GM19193 (cell line): ENCODE data around the gene TBC1D5.

ENCODE experiments used
- POLR2A ChIP-seq: IDR thresholded peaks from 4 replicates; pipeline ENCODE4 v1.6.1; 2011; ENCODE audit not compliant: insufficient read depth, insufficient read length; ENCODE audit errors: extremely low read depth

Gene TBC1D5

DNA sequence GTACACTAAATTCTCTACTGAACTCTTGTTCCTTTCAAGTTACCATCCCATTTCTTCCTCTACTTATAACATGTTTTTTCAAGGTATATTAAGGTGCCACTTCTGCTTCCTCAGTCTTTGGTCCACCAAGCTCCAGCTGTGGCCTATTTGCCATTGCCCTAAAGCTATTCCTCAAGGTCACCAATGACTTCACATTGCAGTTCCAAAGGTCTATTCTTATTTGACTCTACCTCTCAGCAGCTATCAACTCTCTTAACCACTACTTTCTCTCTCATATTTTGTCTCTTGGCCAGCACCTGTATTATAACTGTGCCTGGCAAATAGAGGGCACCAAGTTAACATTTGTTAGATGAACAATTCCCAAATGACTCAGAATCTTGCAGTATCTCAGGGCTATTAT, 503.0 kb downstream of the TBC1D5 start:
- TF ChIP-seq POLR2A: no peak

DNA sequence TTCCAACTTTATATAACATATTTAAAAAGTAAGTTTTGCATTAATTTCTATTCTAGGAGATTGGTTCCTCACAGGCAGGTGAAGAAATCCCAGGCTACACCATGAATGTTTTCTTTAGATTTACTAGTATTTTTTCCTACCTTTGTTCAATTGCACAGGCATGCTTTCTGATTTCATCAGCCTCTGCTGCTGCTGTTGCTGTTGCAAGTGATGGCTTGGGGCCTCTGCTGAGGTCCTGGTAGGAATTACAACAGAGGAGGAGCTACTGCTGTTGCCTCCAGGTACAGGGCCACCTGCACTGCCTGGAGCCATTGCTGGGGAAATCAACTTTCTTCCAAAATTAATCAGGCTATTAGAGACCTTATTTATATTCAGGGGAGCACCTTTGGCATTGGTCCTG, 504.4 kb downstream of the TBC1D5 start:
- no peak for TF ChIP-seq POLR2A

DNA sequence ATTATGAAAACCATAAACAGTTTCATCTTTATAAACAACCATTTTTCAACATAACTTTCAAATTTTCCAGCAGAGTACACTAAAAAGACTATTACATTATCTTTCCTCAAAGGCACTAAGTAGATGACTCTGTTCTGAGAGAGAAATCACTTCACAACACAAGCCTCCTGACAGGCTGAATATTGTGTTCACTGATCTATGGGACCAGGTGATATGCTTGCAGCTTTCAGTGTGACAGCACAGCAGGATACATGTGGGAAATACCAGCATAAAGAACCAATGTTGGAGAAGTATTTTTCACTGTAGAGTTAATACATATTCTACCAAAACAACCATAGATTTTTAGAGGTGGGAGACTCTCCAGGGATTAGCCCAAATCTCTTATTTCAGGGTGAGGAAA, 507.1 kb downstream of the TBC1D5 start:
- TF ChIP-seq POLR2A: no peak

GRCh38 chr3:17234382-17234781, 508.0 kb downstream of the TBC1D5 start:
- TF ChIP-seq POLR2A: no peak

DNA sequence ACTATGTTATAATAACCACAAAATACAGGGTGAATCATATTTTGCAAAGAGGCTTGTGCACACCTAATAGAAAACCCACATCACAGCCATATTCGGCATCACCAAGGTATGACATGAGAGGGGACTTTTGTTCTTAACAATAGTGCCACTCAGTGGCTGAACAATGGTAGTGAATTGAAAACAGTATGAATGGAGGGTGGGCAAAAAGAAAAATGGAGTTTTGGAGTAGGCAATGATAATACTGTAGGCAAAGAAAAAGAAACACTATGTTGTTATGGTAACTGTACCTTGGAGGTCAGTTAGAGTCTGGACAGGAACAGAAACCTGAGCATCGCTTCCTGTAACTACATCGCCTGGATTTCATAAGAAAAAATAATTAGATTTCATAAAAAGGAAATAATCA, 509.0 kb downstream of the TBC1D5 start:
- no peak for TF ChIP-seq POLR2A

GRCh38 chr3:17232442-17232841, 510.0 kb downstream of the TBC1D5 start:
- no peak for TF ChIP-seq POLR2A

DNA sequence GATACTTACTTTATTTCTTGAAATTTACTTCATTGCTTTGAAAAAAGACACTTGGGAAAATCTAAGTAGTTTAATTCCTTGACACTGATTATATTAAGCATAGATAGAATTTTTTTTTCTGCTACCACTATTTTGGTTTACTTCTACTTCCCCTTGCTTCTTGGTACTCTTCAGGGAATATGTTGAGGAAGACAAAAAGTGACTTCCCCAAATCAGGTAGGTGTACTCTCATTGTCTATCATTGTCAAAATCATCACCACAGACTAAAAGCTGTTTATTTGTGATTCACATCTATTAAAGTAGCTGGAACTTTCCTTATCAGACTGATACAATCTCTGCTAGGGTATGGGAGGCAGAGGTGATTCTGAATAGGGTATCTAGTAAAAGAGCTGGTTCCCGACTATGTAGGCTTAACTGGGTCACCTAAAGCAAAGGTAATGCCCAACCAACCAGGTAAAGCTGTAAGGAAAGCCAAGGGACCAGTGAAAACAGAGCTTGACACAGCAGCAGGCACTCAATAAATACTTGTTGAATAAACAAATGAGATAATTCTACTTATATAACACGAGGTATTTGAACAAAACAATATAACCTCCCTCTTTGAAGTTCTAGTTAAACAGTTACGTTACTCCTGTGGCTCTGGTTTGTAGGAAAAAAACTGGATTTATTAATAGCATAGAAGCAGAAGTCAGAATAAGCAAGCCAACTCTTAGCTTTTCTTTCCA, 510.7 kb downstream of the TBC1D5 start:
- TF ChIP-seq POLR2A: no peak

DNA sequence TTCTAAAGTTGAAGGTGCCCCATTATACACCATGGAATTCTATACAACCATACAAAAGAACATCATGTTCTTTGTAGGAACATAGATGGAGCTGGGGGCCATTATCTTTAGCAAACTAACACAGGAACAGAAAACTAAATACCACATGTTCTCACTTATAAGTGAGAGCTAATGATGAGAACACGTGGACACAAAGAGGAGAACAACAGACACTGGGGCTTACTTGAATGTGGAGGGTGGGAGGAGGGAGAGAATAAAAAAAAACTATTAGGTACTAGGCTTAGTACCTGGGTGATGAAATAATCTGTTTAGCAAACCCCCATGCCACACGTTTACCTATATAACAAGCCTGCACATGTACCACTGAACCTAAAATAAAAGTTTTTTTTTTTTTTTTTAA, 515.0 kb downstream of the TBC1D5 start:
- no peak for TF ChIP-seq POLR2A

DNA sequence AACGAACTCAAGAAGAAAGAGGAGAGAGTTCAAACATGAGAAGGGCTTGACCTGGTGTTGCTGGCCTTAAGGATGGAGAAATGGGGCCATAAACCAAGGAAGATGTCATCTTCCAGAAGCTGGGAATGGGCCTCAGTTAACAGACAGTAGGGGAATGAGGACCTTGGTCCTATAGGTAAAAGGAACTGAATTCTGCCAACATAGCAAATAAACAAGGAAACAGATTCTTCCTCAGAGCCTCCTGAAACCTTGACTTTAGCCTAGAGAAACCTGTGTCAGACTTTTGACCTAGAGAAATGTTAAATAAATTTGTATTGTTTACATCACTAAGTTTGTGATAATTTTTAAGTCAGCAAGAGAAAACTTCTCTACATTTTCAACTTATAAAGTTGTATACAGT, 520.9 kb downstream of the TBC1D5 start:
- TF ChIP-seq POLR2A: no peak

DNA sequence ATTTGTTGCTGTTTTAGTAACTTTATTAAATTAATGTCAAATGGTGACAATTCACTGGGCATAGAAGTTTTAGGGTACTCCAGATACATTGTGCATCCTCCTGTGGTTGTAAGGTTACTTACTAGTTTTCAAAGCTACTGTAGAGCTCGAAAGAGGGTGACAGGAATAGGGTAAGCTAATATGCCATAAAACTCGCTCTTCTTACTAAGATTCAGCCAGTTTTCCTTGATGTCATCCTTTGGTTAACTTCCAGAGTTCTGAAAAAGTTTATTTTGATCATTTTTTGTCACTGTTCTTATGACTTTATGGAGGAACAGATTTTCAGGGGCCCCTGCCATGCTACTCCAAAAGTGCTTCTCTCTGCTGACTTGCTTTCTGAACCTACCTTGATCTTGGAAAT, 522.8 kb downstream of the TBC1D5 start:
- no peak for TF ChIP-seq POLR2A

DNA sequence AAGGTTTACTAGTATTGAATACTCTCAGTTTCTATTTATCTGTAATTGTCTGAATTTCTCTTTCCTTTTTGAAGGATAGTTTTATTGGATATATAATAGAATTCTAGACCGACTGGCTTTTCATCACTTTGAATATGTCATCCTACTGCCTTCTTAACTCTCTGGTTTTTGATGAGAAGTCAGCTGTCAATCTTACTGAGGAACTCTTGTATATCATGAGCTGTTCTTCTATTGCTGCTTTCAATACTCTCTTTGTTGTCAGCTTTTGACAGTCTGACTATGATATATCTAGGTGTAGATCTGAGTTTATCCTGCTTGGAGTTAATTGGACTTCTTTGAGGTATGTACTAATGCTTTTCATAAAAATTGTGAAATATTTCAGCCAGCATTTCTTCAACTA, 523.8 kb downstream of the TBC1D5 start:
- TF ChIP-seq POLR2A: no peak

- no peak for TF ChIP-seq POLR2A
Observed at GRCh38 chr3:17217588-17217987, 524.8 kb downstream of the TBC1D5 start.

DNA sequence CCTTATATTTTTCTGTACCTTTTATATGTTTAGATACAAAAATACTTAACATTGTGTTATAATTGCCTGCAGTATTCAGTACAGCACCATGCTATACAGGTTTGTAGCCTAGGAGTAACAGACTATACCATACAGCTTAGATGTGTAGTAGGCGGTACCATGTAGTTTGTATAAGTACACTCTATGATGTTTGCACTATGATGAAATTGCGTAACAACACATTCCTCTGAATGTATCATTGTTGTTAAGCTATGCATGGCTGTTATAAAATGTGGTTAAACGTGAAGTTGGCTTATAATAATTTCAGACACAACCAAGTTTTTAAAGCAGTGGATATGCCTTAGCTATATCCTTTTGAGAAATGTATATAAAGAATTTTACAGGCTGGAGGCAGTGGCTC, 529.3 kb downstream of the TBC1D5 start:
- no peak for TF ChIP-seq POLR2A

DNA sequence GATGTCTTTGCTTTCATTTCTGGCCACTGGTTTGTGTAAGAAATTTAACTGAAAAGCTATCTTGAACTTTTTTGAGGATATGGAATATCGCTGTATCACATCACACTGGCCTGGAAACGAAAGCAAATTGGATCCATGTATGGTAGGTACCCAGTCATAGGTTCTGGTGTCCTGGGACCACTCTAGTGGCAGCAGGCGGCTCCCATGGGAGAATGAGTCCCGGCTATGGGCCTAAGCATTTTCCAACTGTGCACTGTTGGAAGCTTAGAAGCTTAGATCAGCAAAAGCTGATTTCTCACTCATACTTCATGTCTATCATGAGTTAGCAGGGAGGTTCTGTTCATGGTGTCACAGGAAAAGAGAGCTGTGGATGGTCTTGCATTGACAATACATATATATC, 534.5 kb downstream of the TBC1D5 start:
- TF ChIP-seq POLR2A: no peak

GRCh38 chr3:17207019-17207418, 535.4 kb downstream of the TBC1D5 start:
- TF ChIP-seq POLR2A: no peak

- TF ChIP-seq POLR2A: no peak
Observed at GRCh38 chr3:17204049-17204650, 538.3 kb downstream of the TBC1D5 start.
